Ovary (tissue), 3 donors: ENCODE measurements around the gene P3H4.

Experiments used
- EP300 ChIP-seq: sonication (generic); formaldehyde crosslinking; IDR thresholded peaks from one replicate; pipeline ENCODE4 v1.6.1; 2017; ENCODE audit warnings: antibody characterized with exemption
- TF ChIP-seq, protein P1 (sequence below), 3 donors: fragments of 450-650 bp in 2 of 3; fragments of 200-600 bp in 1 of 3; IDR thresholded peaks; one replicate each; pipeline versions ENCODE4 v1.5.1 to v1.8.0; 2016 to 2022; ENCODE audit warnings: antibody characterized with exemption in 3 of 3, mild to moderate bottlenecking in 1 of 3
- donor health status: DM: no; HTN: no; CAD: no.

DNA sequence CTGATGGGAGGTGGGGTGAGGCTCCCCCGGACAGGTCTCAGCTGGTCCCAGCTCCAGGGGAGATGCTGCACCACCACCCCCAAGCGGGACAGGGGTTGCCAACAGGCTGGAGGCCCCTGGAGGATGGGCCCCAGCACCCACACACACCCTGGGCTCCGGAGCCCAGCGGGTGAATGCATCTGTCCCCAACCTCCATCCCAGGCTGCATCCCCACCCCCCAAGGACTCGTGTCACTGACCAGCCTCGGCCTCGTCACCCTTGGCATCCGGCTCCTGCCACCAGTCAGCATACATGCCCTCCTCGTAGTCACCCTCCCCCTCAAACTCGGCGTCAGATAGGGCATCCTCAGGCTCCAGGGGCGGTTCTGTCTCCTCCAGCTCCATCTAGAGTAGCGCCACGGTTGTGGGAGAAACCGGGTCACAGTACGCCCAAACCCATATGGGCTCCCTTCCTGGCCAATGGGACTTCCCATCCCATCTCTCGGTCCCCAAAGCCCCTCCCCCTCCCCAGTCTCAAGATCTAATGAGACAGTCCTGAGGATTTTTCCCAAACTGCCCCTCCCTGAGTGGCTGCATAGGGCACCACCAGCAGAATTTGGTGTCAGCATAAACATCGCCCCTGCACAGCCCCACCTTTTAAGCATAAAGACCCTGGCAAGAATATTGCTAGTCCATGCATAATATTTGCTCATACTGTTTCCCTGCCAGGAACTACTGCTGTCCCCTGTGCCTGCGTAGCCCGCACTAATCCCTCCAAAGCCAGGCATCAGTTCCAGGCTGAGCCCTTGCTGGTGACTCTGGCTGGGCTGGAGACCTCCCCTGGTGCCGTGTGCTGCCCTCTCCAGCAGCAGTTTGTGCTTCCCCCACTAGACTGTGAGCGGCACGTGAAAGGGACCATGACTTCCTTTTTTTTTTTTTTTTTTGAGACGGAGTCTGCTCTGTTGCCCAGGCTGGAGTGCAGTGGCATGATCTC lies 8.4 kb downstream of the P3H4 start:
- no peak for TF ChIP-seq EP300
- TF ChIP-seq, protein P1, sequence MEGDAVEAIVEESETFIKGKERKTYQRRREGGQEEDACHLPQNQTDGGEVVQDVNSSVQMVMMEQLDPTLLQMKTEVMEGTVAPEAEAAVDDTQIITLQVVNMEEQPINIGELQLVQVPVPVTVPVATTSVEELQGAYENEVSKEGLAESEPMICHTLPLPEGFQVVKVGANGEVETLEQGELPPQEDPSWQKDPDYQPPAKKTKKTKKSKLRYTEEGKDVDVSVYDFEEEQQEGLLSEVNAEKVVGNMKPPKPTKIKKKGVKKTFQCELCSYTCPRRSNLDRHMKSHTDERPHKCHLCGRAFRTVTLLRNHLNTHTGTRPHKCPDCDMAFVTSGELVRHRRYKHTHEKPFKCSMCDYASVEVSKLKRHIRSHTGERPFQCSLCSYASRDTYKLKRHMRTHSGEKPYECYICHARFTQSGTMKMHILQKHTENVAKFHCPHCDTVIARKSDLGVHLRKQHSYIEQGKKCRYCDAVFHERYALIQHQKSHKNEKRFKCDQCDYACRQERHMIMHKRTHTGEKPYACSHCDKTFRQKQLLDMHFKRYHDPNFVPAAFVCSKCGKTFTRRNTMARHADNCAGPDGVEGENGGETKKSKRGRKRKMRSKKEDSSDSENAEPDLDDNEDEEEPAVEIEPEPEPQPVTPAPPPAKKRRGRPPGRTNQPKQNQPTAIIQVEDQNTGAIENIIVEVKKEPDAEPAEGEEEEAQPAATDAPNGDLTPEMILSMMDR (IDR thresholded peaks at IDR 0.05) = no peak
